C4-2B (cell line): ENCODE data around the gene CNTNAP1.

Source experiments
- ZFX ChIP-seq: fragments of 450-650 bp; IDR thresholded peaks from 2 replicates; pipeline ENCODE4 v1.6.1; 2017
- TF ChIP-seq, protein P1 (sequence below): fragments of 450-650 bp; conservative IDR thresholded peaks from 2 replicates; pipeline ENCODE4 v1.5.1; 2017; ENCODE audit warnings: mild to moderate bottlenecking

DNA sequence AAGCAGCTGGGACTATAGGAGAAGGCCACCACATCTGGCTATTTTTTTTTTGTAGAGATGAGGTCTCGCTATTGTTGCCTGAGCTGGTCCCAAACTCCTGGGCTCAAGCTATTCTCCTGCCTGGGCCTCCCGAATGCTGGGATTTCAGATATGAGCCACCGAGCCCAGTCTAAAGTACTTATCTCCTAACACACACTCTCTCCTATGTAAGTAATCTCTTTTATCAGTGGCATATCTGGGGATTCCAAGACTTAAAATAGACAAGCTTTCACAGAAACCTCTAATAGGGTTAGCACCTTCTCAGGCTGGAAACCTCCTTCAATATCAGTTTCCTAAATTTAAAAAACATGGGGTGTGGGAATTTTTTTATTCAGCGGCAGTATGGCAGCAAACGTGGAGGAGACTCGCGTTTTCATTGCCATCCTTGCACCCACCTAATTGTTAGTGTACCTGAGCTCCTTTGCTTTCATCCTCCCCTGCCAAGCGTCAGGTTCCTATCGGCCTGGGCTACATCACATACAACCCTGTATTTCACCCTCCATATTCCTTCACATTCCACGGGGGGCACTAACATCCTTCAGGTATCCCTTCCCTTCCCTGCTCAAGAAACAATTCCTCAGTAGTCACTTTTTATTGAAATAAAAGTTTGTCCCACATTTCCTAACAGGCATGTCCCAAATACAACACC lies 61.4 kb downstream of the CNTNAP1 start:
- TF ChIP-seq, protein P1, sequence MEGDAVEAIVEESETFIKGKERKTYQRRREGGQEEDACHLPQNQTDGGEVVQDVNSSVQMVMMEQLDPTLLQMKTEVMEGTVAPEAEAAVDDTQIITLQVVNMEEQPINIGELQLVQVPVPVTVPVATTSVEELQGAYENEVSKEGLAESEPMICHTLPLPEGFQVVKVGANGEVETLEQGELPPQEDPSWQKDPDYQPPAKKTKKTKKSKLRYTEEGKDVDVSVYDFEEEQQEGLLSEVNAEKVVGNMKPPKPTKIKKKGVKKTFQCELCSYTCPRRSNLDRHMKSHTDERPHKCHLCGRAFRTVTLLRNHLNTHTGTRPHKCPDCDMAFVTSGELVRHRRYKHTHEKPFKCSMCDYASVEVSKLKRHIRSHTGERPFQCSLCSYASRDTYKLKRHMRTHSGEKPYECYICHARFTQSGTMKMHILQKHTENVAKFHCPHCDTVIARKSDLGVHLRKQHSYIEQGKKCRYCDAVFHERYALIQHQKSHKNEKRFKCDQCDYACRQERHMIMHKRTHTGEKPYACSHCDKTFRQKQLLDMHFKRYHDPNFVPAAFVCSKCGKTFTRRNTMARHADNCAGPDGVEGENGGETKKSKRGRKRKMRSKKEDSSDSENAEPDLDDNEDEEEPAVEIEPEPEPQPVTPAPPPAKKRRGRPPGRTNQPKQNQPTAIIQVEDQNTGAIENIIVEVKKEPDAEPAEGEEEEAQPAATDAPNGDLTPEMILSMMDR, result no peak
- TF ChIP-seq ZFX, result no peak
